GM21515 (cell line): ENCODE results near the gene COPRS.
"Not testable (repeated sequence)": the region's sequence is repeated elsewhere in the genome, so short reads cannot be mapped to it uniquely, and the experiment has no call there.

Source experiments
- ATAC-seq: cut with Tn5 transposase; IDR thresholded peaks from one replicate; pipeline ENCODE4 v1.9.1; 2021; ENCODE audit not compliant: unreplicated experiment

COPRS gene

DNA sequence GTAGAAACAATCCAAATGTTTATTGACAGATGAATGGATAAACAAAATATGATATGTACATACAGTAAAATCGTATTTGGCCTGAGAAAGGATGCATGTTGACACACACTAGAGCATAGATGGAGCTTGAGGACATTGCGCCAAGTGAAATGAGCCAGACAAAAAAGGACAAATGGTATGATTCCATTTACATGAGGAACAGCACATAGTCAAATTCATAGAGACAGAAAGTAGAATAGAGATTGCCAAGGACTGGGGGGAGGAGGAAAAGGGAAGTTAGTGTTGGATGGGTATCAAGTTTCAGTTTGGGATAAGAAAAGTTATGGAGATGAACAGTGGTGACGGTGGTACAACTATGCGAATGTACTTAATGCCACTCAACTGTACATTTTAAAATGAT is 47.9 kb downstream of the COPRS start:
- no peak for ATAC-seq

- ATAC-seq: not testable (repeated sequence)
Observed at GRCh38 chr17:31809876-31810275, 49.2 kb downstream of the COPRS start.

DNA sequence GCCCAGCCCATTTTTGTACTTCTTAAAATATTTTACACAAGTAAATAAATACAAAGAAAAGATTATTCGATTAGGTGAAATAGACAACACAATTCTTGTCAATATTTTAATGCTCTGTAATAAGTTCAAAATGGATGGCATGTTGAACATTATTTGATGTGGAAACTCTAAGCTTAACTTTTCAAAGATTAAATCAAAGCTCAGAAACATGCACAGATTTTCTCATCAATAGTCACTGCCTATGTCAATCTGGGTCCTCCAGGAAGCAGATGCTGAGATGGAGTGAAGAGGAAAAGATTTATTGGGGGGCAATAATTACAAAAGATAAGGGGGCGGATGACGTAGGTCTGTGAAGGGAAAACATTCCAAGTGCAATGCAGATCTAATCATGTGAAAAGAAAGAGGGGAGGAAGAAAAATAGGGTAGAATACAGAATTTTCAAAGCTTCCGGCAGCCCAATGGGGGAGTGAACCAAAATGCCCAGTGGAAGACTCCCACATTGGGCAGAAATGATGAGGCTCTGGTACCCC is 50.5 kb downstream of the COPRS start:
- no peak for ATAC-seq

GRCh38 chr17:31807846-31808245 is 51.2 kb downstream of the COPRS start:
- ATAC-seq: no peak

DNA sequence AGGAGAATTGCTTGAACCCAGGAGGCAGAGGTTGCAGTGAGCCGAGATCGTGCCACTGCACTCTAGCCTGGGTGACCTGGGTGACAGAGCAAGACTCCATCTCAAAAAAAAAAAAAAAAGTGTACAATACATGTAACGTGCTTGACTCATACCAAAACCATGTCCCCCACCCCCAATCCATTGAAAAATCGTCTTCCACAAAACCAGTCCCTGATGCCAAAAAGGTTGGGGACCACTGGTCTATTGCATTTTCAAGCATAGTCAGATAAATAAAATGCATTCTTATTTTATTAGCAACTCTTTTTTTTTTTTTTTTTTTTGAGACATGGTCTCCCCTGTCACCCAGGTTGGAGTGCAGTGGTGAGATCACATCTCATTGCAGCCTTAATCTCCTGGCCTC is 52.1 kb downstream of the COPRS start:
- no peak for ATAC-seq

DNA sequence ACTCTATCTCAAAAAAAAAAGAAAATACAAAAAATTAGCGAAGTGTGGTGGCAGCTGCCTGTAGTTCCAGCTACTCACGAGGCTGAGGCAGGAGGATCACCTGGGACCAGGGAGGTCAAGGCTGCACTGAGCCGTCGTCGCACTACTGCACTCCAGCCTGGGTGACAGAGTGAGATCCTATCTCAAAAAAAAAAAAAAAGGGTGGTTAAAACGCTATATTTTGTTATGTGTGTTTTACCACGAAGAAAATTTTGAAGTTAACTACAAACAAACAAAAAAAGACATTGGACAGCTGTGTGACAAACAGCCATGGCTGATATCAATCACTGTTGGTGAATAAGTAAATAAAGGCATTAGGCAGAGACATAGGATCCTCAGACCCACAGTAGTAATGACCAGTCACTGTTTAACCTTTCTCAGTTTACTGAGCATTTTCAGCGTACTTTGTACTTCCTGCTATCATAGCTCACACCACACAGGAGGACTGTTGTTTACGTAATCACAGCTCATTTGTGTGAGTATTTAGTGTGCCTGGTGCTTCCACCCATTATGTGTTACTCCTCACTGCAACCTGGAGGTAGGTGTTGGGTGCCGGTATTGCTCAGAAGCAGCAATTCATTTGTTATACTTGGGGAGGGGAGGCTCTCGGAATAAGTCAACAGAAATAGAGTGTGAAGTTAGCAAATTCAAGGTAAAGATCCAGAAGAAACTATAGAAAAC is 55.4 kb downstream of the COPRS start:
- no peak for ATAC-seq

DNA sequence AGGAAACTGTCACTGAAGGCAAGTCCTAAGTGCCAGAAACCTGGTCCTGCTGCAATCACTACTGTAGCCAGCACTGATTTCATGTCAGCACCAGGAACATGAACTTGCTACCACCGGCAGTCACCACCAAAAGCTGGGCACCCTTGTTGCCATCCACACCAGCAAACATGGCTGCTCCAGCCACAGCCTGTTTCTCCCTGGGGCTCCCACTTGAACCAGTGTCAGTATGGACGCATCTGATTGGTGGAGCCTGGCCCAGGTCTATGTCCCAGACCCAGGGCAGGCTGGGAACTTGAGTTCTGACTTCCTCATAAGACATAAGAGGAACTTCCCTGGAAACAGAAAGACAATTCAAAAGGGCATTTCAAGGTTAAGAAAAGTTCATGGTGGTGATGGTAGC is 56.5 kb downstream of the COPRS start:
- no peak for ATAC-seq
